ENCODE data around the gene ATP8B3. TPM values are rescaled to one million over a fixed set of nuclear protein-coding genes. Genes with fewer than 3 reads are reported as not detected.

ATP8B3 gene
- total and polyA plus RNA-seq, 9 of the 15 experiments (the other 6 are each of a cell fraction or from before 2014, with no cell fraction given): 1.2 to 12.3 (median 3.8) TPM

DNA sequence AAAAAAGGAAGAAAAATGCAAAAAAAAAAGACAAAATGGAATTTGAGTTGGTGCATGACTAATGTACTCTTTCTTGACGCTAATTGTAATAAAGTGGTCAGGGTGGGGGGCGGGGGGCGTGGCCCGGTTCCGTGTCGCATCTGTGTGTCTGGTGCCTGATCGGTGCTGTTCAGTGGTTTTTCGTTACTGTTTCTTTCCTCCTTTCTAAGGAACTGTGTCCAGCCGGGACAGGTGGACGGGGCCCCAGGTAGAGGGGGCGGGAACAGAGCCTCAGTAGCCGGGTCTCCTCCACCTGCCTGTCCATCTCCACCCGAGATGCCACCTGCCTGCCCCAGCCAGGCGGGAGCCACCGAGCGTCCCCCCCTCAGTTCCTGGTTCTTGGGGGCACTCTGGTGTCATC is 32.5 kb downstream of the ATP8B3 start:
- Histone ChIP-seq H2AFZ (ENCODE audit: low read depth, low read length) (no peak overlapping the region), H3K4me1 (replicated peaks in 1 of 2; ENCODE audit: control insufficient read depth in 2 of 2, insufficient read depth in 2 of 2, low read length in 2 of 2) (peaks cover 0 to 30% of the 10 kb centered on the region in 2 experiments; a peak in 3 of 5 replicates), H3K4me3 (no peak overlapping the region), H3K79me2 (ENCODE audit: control insufficient read depth, insufficient read depth, low read length) (no peaks in the 10 kb centered on the region), H3K9me3 (replicated peaks; ENCODE audit: control insufficient read depth, insufficient read depth, low read depth, low read length) (peaks cover 2% of the 10 kb centered on the region), H3K9ac (ENCODE audit: insufficient read depth in 1 of 2, low read depth in 2 of 2, low read length in 2 of 2) (no peak overlapping the region), H3K27me3 (ENCODE audit: control insufficient read depth in 2 of 2, insufficient read depth in 2 of 2, low read length in 2 of 2) (peaks cover 0 to 17% of the 10 kb centered on the region in 2 experiments; a peak in 2 of 5 replicates), H4K20me1 (replicated peaks; ENCODE audit: control insufficient read depth, insufficient read depth, low read length) (no peaks in the 10 kb centered on the region), H3K4me2 (ENCODE audit: insufficient read depth, low read length) (no peak overlapping the region), H3K27ac (ENCODE audit: extremely low read depth, low read depth, low read length) (no peak overlapping the region), H3K9me1 (ENCODE audit: control insufficient read depth, insufficient read depth, low read length) (no peaks in the 10 kb centered on the region), H3K36me3 (ENCODE audit: control insufficient read depth, insufficient read depth, low read length) (no peaks in the 10 kb centered on the region)
- intact Hi-C loops (cut with micrococcal nuclease) (no loop called here), in situ Hi-C loops (cut with MboI) (no loop called here)
- TF ChIP-seq ZNF766 (CRISPR knock-in tag; conservative IDR thresholded peaks at IDR 0.05) (no peak), SMARCA5 (IDR thresholded peaks at IDR 0.05) (no peak), EGR1 (conservative IDR thresholded peaks at IDR 0.05) (0 out of 2 replicates have a peak, but pooled peaks have one; percentile 5)
- no TSS peak for BruUV-seq (replicated peaks)
- CTCF ChIA-PET (ENCODE audit: low intra/inter-chr PET ratio): no interaction called here
- no peak for ATAC-seq
- POLR2A ChIA-PET: no interaction called here
- no peak for FAIRE-seq
- DNase-seq (ENCODE audit: extremely low read depth in 1 of 4, low spot score in 3 of 4): no peak
- WGBS (ENCODE audit: insufficient coverage, low coverage, missing lambda C conversion rate): 16% methylated on average over 11 of the region's 16 CpGs

DNA sequence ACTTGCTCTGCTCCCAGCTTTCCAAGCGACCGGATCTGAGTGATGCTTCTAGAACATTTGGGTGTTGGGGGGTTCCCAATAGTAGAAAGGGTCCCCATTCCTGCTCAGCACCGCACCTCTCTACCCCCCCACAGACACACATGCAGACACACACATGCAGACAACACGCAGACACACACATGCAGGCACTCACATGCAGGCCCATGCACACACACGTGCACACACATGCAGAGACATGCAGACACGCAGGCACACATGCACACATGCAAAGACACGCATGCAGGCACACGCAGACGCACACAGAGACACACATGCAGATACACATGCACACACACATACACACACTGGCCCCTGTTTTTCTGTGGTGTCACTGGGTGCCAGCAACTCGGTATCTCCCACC is 34.9 kb downstream of the ATP8B3 start:
- no peaks in the 10 kb centered on the region for H3K36me3 ChIP-seq (ENCODE audit: control insufficient read depth, insufficient read depth, low read length)
- BruUV-seq (replicated peaks): no TSS peak
- H3K4me3 ChIP-seq: no peak overlapping the region
- WGBS (ENCODE audit: insufficient coverage, low coverage, missing lambda C conversion rate): 18% methylated on average over 10 of the region's 10 CpGs
- FAIRE-seq (no peak), DNase-seq (ENCODE audit: extremely low read depth in 1 of 4, low spot score in 3 of 4) (no peak), ATAC-seq (no peak)
- in situ Hi-C loops (cut with MboI): no loop called here
- intact Hi-C loops (cut with micrococcal nuclease): no loop called here
- H3K9me1 ChIP-seq (ENCODE audit: control insufficient read depth, insufficient read depth, low read length): no peaks in the 10 kb centered on the region
- H3K79me2 ChIP-seq (ENCODE audit: control insufficient read depth, insufficient read depth, low read length): no peaks in the 10 kb centered on the region
- H3K27me3 ChIP-seq (ENCODE audit: control insufficient read depth in 2 of 2, insufficient read depth in 2 of 2, low read length in 2 of 2): peaks cover 0 to 19% of the 10 kb centered on the region in 2 experiments; a peak in 1 of 5 replicates
- CTCF ChIA-PET (ENCODE audit: low intra/inter-chr PET ratio): no interaction called here
- TF ChIP-seq ZNF239 (CRISPR knock-in tag; IDR thresholded peaks at IDR 0.05) (no peak), HLTF (IDR thresholded peaks at IDR 0.05) (no peak), NFYB (IDR thresholded peaks at IDR 0.05; ENCODE audit: extremely low read depth, insufficient read length) (no peak), WHSC1 (IDR thresholded peaks at IDR 0.05; ENCODE audit: low read length) (no peak), HOXB6 (CRISPR knock-in tag; IDR thresholded peaks at IDR 0.05; ENCODE audit: borderline replicate concordance) (no peak), ILK (tag; IDR thresholded peaks at IDR 0.05; ENCODE audit: borderline replicate concordance, low read depth) (no peak), IRF2 (CRISPR knock-in tag; IDR thresholded peaks at IDR 0.05) (no peak), ZNF584 (CRISPR knock-in tag; IDR thresholded peaks at IDR 0.05; ENCODE audit: low read depth) (no peak), GATAD2B (IDR thresholded peaks at IDR 0.05; ENCODE audit: borderline replicate concordance) (no peak), ZKSCAN8 (CRISPR knock-in tag; IDR thresholded peaks at IDR 0.05) (no peak), ZKSCAN3 (CRISPR knock-in tag; IDR thresholded peaks at IDR 0.05) (no peak), ZNF12 (CRISPR knock-in tag; IDR thresholded peaks at IDR 0.05) (no peak), ZNF384 (IDR thresholded peaks at IDR 0.05; ENCODE audit: low read depth, low read length) (no peak), ZNF263 (CRISPR knock-in tag; IDR thresholded peaks at IDR 0.05; ENCODE audit: borderline replicate concordance) (no peak)
- TF ChIP-seq, protein P1, sequence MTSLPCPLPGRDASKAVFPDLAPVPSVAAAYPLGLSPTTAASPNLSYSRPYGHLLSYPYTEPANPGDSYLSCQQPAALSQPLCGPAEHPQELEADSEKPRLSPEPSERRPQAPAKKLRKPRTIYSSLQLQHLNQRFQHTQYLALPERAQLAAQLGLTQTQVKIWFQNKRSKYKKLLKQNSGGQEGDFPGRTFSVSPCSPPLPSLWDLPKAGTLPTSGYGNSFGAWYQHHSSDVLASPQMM (CRISPR knock-in tag; IDR thresholded peaks at IDR 0.05): no peak
- no peaks in the 10 kb centered on the region for H4K20me1 ChIP-seq (replicated peaks; ENCODE audit: control insufficient read depth, insufficient read depth, low read length)
- peaks cover 0 to 26% of the 10 kb centered on the region in 2 experiments; a peak in 3 of 5 replicates for H3K4me1 ChIP-seq (replicated peaks in 1 of 2; ENCODE audit: control insufficient read depth in 2 of 2, insufficient read depth in 2 of 2, low read length in 2 of 2)
- peaks cover 2% of the 10 kb centered on the region for H3K9me3 ChIP-seq (replicated peaks; ENCODE audit: control insufficient read depth, insufficient read depth, low read depth, low read length)
- no peak overlapping the region for H3K9ac ChIP-seq (ENCODE audit: insufficient read depth in 1 of 2, low read depth in 2 of 2, low read length in 2 of 2)
- no peak overlapping the region for H2AFZ ChIP-seq (ENCODE audit: low read depth, low read length)
- H3K27ac ChIP-seq (ENCODE audit: extremely low read depth, low read depth, low read length): no peak overlapping the region
- no peak overlapping the region for H3K4me2 ChIP-seq (ENCODE audit: insufficient read depth, low read length)
- POLR2A ChIA-PET: interaction anchor here (0.7 kb wide), 1 partner anchor 103 kb away, joined by 3 read pairs; no protein-coding TSS in a partner anchor
